CD4-positive, alpha-beta memory T cell (primary cell): ENCODE results near the gene TOLLIP. TPM values are rescaled to one million over a fixed set of nuclear protein-coding genes. Genes with fewer than 3 reads are reported as not detected.

Source experiments
- CTCF ChIA-PET: fragments of 350-600 bp; sonication (Branson Sonifier 250); formaldehyde crosslinking; loops from one replicate; lab custom pipeline; 2021; ENCODE audit warnings: inconsistent platforms; ENCODE audit not compliant: partially characterized antibody; lab: Charles Lee
- POLR2A ChIA-PET: fragments of 350-600 bp; sonication (Branson Sonifier 250); formaldehyde crosslinking; loops from one replicate; lab custom pipeline; 2021; ENCODE audit not compliant: partially characterized antibody; lab: Charles Lee
- DNase-seq, 5 donors: peaks; one replicate each; pipeline versions ENCODE4 v3.0.0 to v3.0.0-alpha.2; 2020 to 2022; ENCODE audit warnings: mixed read lengths in 1 of 5
- H3K27ac ChIP-seq: one replicate; pipeline ENCODE4 v1.7.0; 2013; ENCODE audit warnings: low read depth, low read length
- H3K27me3 ChIP-seq: 2 replicates; pipeline ENCODE4 v1.7.0; 2013; ENCODE audit warnings: mild to moderate bottlenecking, low read length, moderate library complexity; ENCODE audit not compliant: insufficient read depth
- H3K36me3 ChIP-seq: 2 replicates; pipeline ENCODE4 v1.7.0; 2013; ENCODE audit warnings: mild to moderate bottlenecking, low read length, moderate library complexity; ENCODE audit not compliant: insufficient read depth
- H3K4me1 ChIP-seq: 2 replicates; pipeline ENCODE4 v1.7.0; 2013; ENCODE audit warnings: mild to moderate bottlenecking, low read length, moderate library complexity; ENCODE audit not compliant: insufficient read depth
- H3K4me3 ChIP-seq, 2 donors: one replicate each; pipeline ENCODE4 v1.7.0; 2013; ENCODE audit warnings: low read length in 2 of 2, mild to moderate bottlenecking in 1 of 2
- H3K9me3 ChIP-seq, 2 donors: one replicate each; pipeline ENCODE4 v1.7.0; 2013; ENCODE audit warnings: low read length in 2 of 2, control low read depth in 1 of 2; ENCODE audit not compliant: control insufficient read depth in 1 of 2
- H3K27ac Mint-ChIP-seq, 7 donors: one replicate each; pipeline ENCODE4 v1.8.0; 2020 to 2021; ENCODE audit warnings: mixed read lengths in 7 of 7, mild to moderate bottlenecking in 6 of 7, inconsistent platforms in 3 of 7, moderate library complexity in 3 of 7
- H3K27me3 Mint-ChIP-seq, 2 donors: one replicate each; pipeline ENCODE4 v1.8.0; 2020 to 2021; ENCODE audit warnings: mixed read lengths in 2 of 2
- H3K36me3 Mint-ChIP-seq, 2 donors: one replicate each; pipeline ENCODE4 v1.8.0; 2020 to 2021; ENCODE audit warnings: mixed read lengths in 2 of 2, inconsistent platforms in 1 of 2, mild to moderate bottlenecking in 1 of 2
- H3K4me1 Mint-ChIP-seq, 4 donors: one replicate each; pipeline ENCODE4 v1.8.0; 2020 to 2021; ENCODE audit warnings: mixed read lengths in 4 of 4, mild to moderate bottlenecking in 1 of 4
- H3K4me3 Mint-ChIP-seq, 8 donors: one replicate each; pipeline ENCODE4 v1.8.0; 2020 to 2021; ENCODE audit warnings: mixed read lengths in 8 of 8, mild to moderate bottlenecking in 7 of 8, moderate library complexity in 6 of 8, inconsistent platforms in 3 of 8
- H3K9me3 Mint-ChIP-seq, 8 donors: one replicate each; pipeline ENCODE4 v1.8.0; 2020 to 2021; ENCODE audit warnings: mixed read lengths in 8 of 8, mild to moderate bottlenecking in 5 of 8, inconsistent platforms in 3 of 8, moderate library complexity in 1 of 8
- intact Hi-C: fragments of 100-400 bp; cut with micrococcal nuclease; formaldehyde crosslinking; loops from one replicate; pipeline ENCODE4 v1.15.1; 2023
- polyA plus RNA-seq, 2 donors: library from polyadenylated mRNA; unstranded; fragments of 300-500 nt; fragmentation: Illumina TruSeq; gene quantifications; one replicate each; pipeline ENCODE4 v1.2.3, GENCODE V29; 2021
- total RNA-seq, 2 experiments: library from RNA; stranded (reverse); gene quantifications; one replicate each; pipeline ENCODE4 v1.2.3, GENCODE V29; 2021

TOLLIP gene
- total and polyA plus RNA-seq, 4 experiments from 2014 or later = 29.8 to 51.4 (median 41.7) TPM

- no peaks in the 10 kb centered on the region for H3K27me3 ChIP-seq
- ChIA-PET POLR2A (no interaction called here), CTCF (no interaction called here)
- no peak overlapping the region for H3K27ac ChIP-seq
- Mint-ChIP-seq H3K4me3 (no peak overlapping the region), H3K27ac (no peak overlapping the region), H3K9me3 (no peaks in the 10 kb centered on the region), H3K36me3 (peaks cover 10 to 40% of the 10 kb centered on the region in 2 donors), H3K4me1 (no peaks in the 10 kb centered on the region), H3K27me3 (no peaks in the 10 kb centered on the region)
- DNase-seq = no peak
- no peaks in the 10 kb centered on the region for H3K9me3 ChIP-seq
- H3K36me3 ChIP-seq = peaks cover 13% of the 10 kb centered on the region
- no peak overlapping the region for H3K4me3 ChIP-seq
- intact Hi-C loops = no loop called here
- no peaks in the 10 kb centered on the region for H3K4me1 ChIP-seq
Measured at GRCh38 chr11:1278766-1279673, 30.4 kb downstream of the TOLLIP start.

- H3K4me3 Mint-ChIP-seq = no peak overlapping the region
- peak overlapping the region in 1 of 7 donors; percentile 24 for H3K27ac Mint-ChIP-seq
- no peak overlapping the region for H3K4me3 ChIP-seq
- ChIA-PET POLR2A (interaction anchor here (0.6 kb wide), 1 partner anchor 59 kb away, joined by 3 read pairs; no protein-coding TSS in a partner anchor), CTCF (no interaction called here)
- no peaks in the 10 kb centered on the region for H3K4me1 Mint-ChIP-seq
- H3K36me3 Mint-ChIP-seq = peaks cover 10 to 34% of the 10 kb centered on the region in 2 donors
- H3K27ac ChIP-seq = no peak overlapping the region
- intact Hi-C loops = no loop called here
- H3K36me3 ChIP-seq = peaks cover 7% of the 10 kb centered on the region
- no peaks in the 10 kb centered on the region for H3K9me3 Mint-ChIP-seq
- no peaks in the 10 kb centered on the region for H3K4me1 ChIP-seq
- no peak for DNase-seq
- H3K9me3 ChIP-seq = no peaks in the 10 kb centered on the region
- H3K27me3 ChIP-seq = no peaks in the 10 kb centered on the region
- no peaks in the 10 kb centered on the region for H3K27me3 Mint-ChIP-seq
Measured at GRCh38 chr11:1277936-1278512, 31.4 kb downstream of the TOLLIP start.

- no peaks in the 10 kb centered on the region for H3K4me1 ChIP-seq
- H3K4me1 Mint-ChIP-seq = no peaks in the 10 kb centered on the region
- H3K36me3 Mint-ChIP-seq = peaks cover 10 to 34% of the 10 kb centered on the region in 2 donors
Measured at GRCh38 chr11:1276866-1277615, 32.4 kb downstream of the TOLLIP start.

DNA sequence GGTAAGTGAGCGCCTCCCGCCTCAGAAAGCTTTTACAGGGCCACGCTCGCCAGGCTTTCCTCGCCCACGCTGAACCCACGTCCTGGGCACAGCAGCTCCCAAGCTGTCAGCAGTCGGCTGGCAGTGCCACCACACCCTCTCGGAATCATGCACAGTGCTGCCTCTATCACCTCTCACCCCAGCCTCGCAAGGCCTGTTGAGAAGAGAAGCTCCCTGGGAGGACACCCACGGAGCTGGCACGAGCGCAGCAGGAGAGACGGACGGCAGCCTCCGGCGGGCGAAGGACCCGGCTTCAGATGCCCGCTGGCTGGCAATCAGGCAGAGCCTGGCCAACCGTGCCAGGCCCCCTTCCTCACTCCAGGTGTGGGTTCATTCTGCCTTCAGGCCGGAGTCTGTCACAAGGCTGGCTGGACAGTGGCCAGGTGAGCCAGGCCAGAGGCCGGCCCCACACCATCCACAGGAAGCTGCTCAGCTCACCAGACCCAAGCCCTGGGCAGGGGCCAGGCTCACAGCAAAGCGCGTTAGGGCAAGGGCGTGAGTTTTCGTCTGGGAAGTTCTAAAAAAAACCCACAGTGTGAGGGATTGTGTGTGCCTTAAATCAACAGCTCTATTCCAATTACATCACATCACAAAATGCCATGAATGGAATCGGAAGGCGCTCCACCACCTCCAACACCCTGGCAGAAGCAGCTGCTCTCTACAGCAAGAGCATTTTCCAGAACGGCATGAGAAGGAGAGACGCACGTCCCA is 33.2 kb downstream of the TOLLIP start:
- Mint-ChIP-seq H3K27ac (peak overlapping the region in 1 of 7 donors; percentile 57), H3K36me3 (peaks cover 10 to 32% of the 10 kb centered on the region in 2 donors), H3K27me3 (no peaks in the 10 kb centered on the region), H3K4me3 (no peak overlapping the region), H3K4me1 (no peaks in the 10 kb centered on the region), H3K9me3 (no peaks in the 10 kb centered on the region)
- Histone ChIP-seq H3K4me1 (no peaks in the 10 kb centered on the region), H3K9me3 (no peaks in the 10 kb centered on the region), H3K4me3 (no peak overlapping the region), H3K27me3 (no peaks in the 10 kb centered on the region), H3K27ac (no peak overlapping the region), H3K36me3 (peaks cover 7% of the 10 kb centered on the region)
- intact Hi-C loops = no loop called here
- POLR2A ChIA-PET = no interaction called here
- CTCF ChIA-PET = no interaction called here
- no peak for DNase-seq

More at GRCh38 chr11:1276866-1277615, 32.4 kb downstream of the TOLLIP start:
- H3K27me3 Mint-ChIP-seq = no peaks in the 10 kb centered on the region
- intact Hi-C loops = no loop called here
- Histone ChIP-seq H3K27ac (no peak overlapping the region), H3K27me3 (no peaks in the 10 kb centered on the region), H3K9me3 (no peaks in the 10 kb centered on the region), H3K4me3 (no peak overlapping the region), H3K36me3 (peaks cover 7% of the 10 kb centered on the region)
- ChIA-PET CTCF (no interaction called here), POLR2A (no interaction called here)
- DNase-seq = no peak
- no peaks in the 10 kb centered on the region for H3K9me3 Mint-ChIP-seq
- no peak overlapping the region for H3K27ac Mint-ChIP-seq
- H3K4me3 Mint-ChIP-seq = no peak overlapping the region

DNA sequence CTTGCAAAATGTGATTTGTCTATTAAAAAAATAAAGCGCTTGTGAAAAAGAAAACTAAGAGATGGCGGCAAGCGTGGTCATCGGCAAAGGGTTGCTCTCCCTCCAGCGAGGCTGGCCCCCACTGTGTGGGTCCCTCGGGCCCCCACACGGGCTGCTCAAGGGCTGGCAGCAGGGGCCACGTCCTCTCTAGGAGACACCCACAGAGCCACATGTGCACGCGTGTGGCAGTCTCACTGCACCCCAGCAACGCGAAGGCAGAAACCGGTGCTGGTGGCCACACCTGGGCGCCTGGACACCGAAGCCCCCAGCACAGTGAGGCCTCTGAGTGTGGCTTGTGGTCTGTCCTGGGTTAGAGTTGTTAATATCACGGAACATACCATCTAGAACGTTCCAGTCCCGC is 34.4 kb downstream of the TOLLIP start:
- CTCF ChIA-PET = no interaction called here
- no peaks in the 10 kb centered on the region for H3K4me1 ChIP-seq

DNA sequence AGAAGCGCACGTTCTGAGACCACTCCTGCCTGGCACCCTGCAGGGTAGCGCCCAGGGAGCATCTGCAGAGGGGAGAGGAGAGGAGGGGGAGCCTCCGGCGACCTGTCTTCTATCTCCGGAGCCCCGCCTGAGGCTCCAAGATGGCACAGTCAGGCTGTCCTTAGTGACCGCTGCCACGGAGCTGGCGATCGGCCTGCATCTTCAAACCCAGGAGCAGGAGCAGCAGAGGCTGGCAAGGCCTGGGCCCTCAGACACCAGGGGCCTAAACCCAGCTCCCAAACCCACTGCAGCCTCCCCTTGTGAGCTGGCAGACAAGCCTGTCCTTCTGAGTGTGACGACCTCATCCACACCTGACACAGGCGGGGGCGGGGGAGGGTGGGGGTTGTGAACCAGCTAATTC is 34.9 kb downstream of the TOLLIP start:
- no peak for DNase-seq
- Mint-ChIP-seq H3K27me3 (no peaks in the 10 kb centered on the region), H3K9me3 (no peaks in the 10 kb centered on the region), H3K4me3 (no peak overlapping the region), H3K27ac (no peak overlapping the region), H3K36me3 (peaks cover 10 to 25% of the 10 kb centered on the region in 2 donors), H3K4me1 (no peaks in the 10 kb centered on the region)
- Histone ChIP-seq H3K4me3 (no peak overlapping the region), H3K27me3 (no peaks in the 10 kb centered on the region), H3K4me1 (no peaks in the 10 kb centered on the region), H3K27ac (no peak overlapping the region), H3K36me3 (peaks cover 7% of the 10 kb centered on the region), H3K9me3 (no peaks in the 10 kb centered on the region)
- intact Hi-C loops = no loop called here
- ChIA-PET POLR2A (no interaction called here), CTCF (no interaction called here)

More for the DNA sequence above, 34.4 kb downstream of the TOLLIP start:
- peaks cover 7% of the 10 kb centered on the region for H3K36me3 ChIP-seq
- Mint-ChIP-seq H3K36me3 (peaks cover 10 to 28% of the 10 kb centered on the region in 2 donors), H3K4me1 (no peaks in the 10 kb centered on the region), H3K4me3 (no peak overlapping the region), H3K9me3 (no peaks in the 10 kb centered on the region), H3K27ac (no peak overlapping the region), H3K27me3 (no peaks in the 10 kb centered on the region)
- no peak for DNase-seq
- H3K27ac ChIP-seq = no peak overlapping the region
- no peaks in the 10 kb centered on the region for H3K27me3 ChIP-seq
- H3K9me3 ChIP-seq = no peaks in the 10 kb centered on the region
- intact Hi-C loops = no loop called here
- no peak overlapping the region for H3K4me3 ChIP-seq
- POLR2A ChIA-PET = no interaction called here
